CD14-positive monocyte (primary cell): ENCODE results near the gene SPSB1. TPM values are rescaled to one million over a fixed set of nuclear protein-coding genes. Genes with fewer than 3 reads are reported as not detected.
"Not testable (repeated sequence)": the region's sequence is repeated elsewhere in the genome, so short reads cannot be mapped to it uniquely, and the experiment has no call there.

Source experiments
- DNase-seq, 3 donors: peaks; one replicate each; pipeline ENCODE4 v3.0.0-alpha.2; 2011 to 2022
- H2AFZ ChIP-seq: 2 replicates; pipeline ENCODE4 v1.6.0; 2012; ENCODE audit warnings: mild to moderate bottlenecking, low read depth, low read length, inconsistent platforms; ENCODE audit not compliant: insufficient read depth, poor library complexity, severe bottlenecking
- H3K27ac ChIP-seq, 2 donors: 1 replicate in 1 of 2; 2 replicates in 1 of 2; pipeline ENCODE4 v1.5.1; 2012 to 2013; ENCODE audit warnings: low read length in 2 of 2, control low read depth in 1 of 2, inconsistent platforms in 1 of 2, low read depth in 1 of 2, mild to moderate bottlenecking in 1 of 2
- H3K27me3 ChIP-seq, 2 donors: one replicate each; pipeline versions ENCODE4 v1.6.0 to v1.6.1; 2011 to 2013; ENCODE audit warnings: low read length in 2 of 2; ENCODE audit not compliant: control insufficient read depth in 2 of 2, insufficient read depth in 2 of 2
- H3K36me3 ChIP-seq, 2 donors: replicated peaks in 1 of 2; 1 replicate in 1 of 2; 2 replicates in 1 of 2; pipeline versions ENCODE4 v1.5.1 to v1.6.1; 2012 to 2013; ENCODE audit warnings: low read length in 2 of 2, control low read depth in 1 of 2, inconsistent platforms in 1 of 2, mild to moderate bottlenecking in 1 of 2; ENCODE audit not compliant: insufficient read depth in 2 of 2, control insufficient read depth in 1 of 2
- H3K4me1 ChIP-seq, 2 donors: 1 replicate in 1 of 2; 2 replicates in 1 of 2; pipeline versions ENCODE4 v1.5.1 to v1.6.1; 2012 to 2013; ENCODE audit warnings: low read length in 2 of 2, control low read depth in 1 of 2, inconsistent platforms in 1 of 2, mild to moderate bottlenecking in 1 of 2, moderate library complexity in 1 of 2; ENCODE audit not compliant: insufficient read depth in 2 of 2, control insufficient read depth in 1 of 2
- H3K4me2 ChIP-seq: replicated peaks from 2 replicates; pipeline ENCODE3; 2012; ENCODE audit warnings: low read length, moderate library complexity, mild to moderate bottlenecking; ENCODE audit not compliant: poor library complexity, severe bottlenecking; ENCODE audit errors: extremely low read depth
- H3K4me3 ChIP-seq, 3 experiments: fragments of 200-600 bp in 1 of 3; sonication (generic) in 1 of 3; replicated peaks in 1 of 3; 1 replicate in 2 of 3; 2 replicates in 1 of 3; pipeline ENCODE4 v1.5.1; 2011 to 2013; ENCODE audit warnings: low read length in 3 of 3, mild to moderate bottlenecking in 3 of 3, control low read depth in 2 of 3, low read depth in 2 of 3, inconsistent platforms in 1 of 3, moderate library complexity in 1 of 3
- H3K79me2 ChIP-seq: 2 replicates; pipeline ENCODE4 v1.6.0; 2012; ENCODE audit warnings: mild to moderate bottlenecking, control low read depth, inconsistent platforms, low read length, moderate library complexity; ENCODE audit not compliant: insufficient read depth
- H3K9ac ChIP-seq: 2 replicates; pipeline ENCODE4 v1.6.0; 2017; ENCODE audit warnings: low read length, mild to moderate bottlenecking; ENCODE audit not compliant: insufficient read depth, poor library complexity, severe bottlenecking
- H3K9me3 ChIP-seq, 2 donors: replicated peaks in 1 of 2; 1 replicate in 1 of 2; 2 replicates in 1 of 2; pipeline versions ENCODE4 v1.5.1 to v1.6.1; 2012 to 2013; ENCODE audit warnings: low read length in 2 of 2, control low read depth in 1 of 2; ENCODE audit not compliant: control insufficient read depth in 1 of 2, insufficient read depth in 1 of 2
- H4K20me1 ChIP-seq: 2 replicates; pipeline ENCODE4 v1.6.0; 2012; ENCODE audit warnings: mild to moderate bottlenecking, low read length, control low read depth, moderate library complexity; ENCODE audit not compliant: insufficient read depth
- H3K27ac Mint-ChIP-seq, 7 donors: one replicate each; pipeline ENCODE4 v1.8.0; 2020; ENCODE audit warnings: mild to moderate bottlenecking in 7 of 7, mixed read lengths in 7 of 7, moderate library complexity in 6 of 7, inconsistent platforms in 2 of 7
- H3K27me3 Mint-ChIP-seq, 3 donors: one replicate each; pipeline ENCODE4 v1.8.0; 2021 to 2022; ENCODE audit warnings: low read depth in 3 of 3, mild to moderate bottlenecking in 3 of 3, mixed read lengths in 3 of 3, moderate library complexity in 3 of 3, inconsistent platforms in 1 of 3
- H3K36me3 Mint-ChIP-seq, 2 donors: one replicate each; pipeline ENCODE4 v1.8.0; 2020; ENCODE audit warnings: mixed read lengths in 2 of 2, inconsistent platforms in 1 of 2, mild to moderate bottlenecking in 1 of 2
- H3K4me1 Mint-ChIP-seq: one replicate; pipeline ENCODE4 v1.8.0; 2020; ENCODE audit warnings: mild to moderate bottlenecking, mixed read lengths
- H3K4me3 Mint-ChIP-seq, 2 donors: one replicate each; pipeline ENCODE4 v1.8.0; 2020; ENCODE audit warnings: mild to moderate bottlenecking in 2 of 2, mixed read lengths in 2 of 2, moderate library complexity in 1 of 2
- H3K9me3 Mint-ChIP-seq, 7 donors: one replicate each; pipeline ENCODE4 v1.8.0; 2020 to 2022; ENCODE audit warnings: mixed read lengths in 7 of 7, mild to moderate bottlenecking in 6 of 7, moderate library complexity in 6 of 7, inconsistent platforms in 2 of 7
- CTCF ChIP-seq: fragments of 200-600 bp; IDR thresholded peaks from one replicate; pipeline ENCODE4 v1.8.0; 2022; ENCODE audit warnings: antibody characterized with exemption, mild to moderate bottlenecking
- WGBS: methylation state at CpG from one replicate; pipeline ENCODE4 v1.1.5; 2013; ENCODE audit warnings: missing lambda C conversion rate; ENCODE audit not compliant: insufficient coverage; 5-methylcytosine and 5-hydroxymethylcytosine counted together
- intact Hi-C, 2 donors: fragments of 100-400 bp; cut with micrococcal nuclease; formaldehyde crosslinking; loops; one replicate each; pipeline versions ENCODE4 v1.15.0 to v1.15.1; 2023
- polyA plus RNA-seq, 3 donors: library from polyadenylated mRNA; depleted of rRNA in 1 of 3; unstranded in 2 of 3; stranded (reverse) in 1 of 3; fragments of 300-500 nt in 2 of 3; fragments of >200 nt in 1 of 3; fragmentation: Illumina TruSeq in 2 of 3; gene quantifications; 1 replicate in 2 of 3; 2 replicates in 1 of 3; pipeline ENCODE4 v1.2.3, GENCODE V29; 2012 to 2021

The SPSB1 gene
- polyA plus RNA-seq, 3 donors: 0.15 to 1.2 (median 0.29) TPM

- Mint-ChIP-seq H3K27me3 (peaks cover 10 to 23% (median 11%) of the 10 kb centered on the region in 3 donors), H3K4me1 (peaks cover 13% of the 10 kb centered on the region), H3K4me3 (peak overlapping the region in 1 of 2 donors; percentile 18), H3K9me3 (peaks cover 0 to 2% (median 0%) of the 10 kb centered on the region in 7 donors), H3K27ac (no peak overlapping the region), H3K36me3 (no peaks in the 10 kb centered on the region)
- H3K27me3 ChIP-seq: peaks cover 14 to 37% of the 10 kb centered on the region in 2 donors
- no CpG with 5 or more reads among the region's 3 CpGs for WGBS
- H3K4me3 ChIP-seq: no peak overlapping the region
- DNase-seq: no peak
- H3K27ac ChIP-seq: no peak overlapping the region
- H3K9ac ChIP-seq: no peak overlapping the region
- intact Hi-C loops: no loop called here
- no peak overlapping the region for H2AFZ ChIP-seq
- no peaks in the 10 kb centered on the region for H3K9me3 ChIP-seq
- no peak overlapping the region for H3K4me2 ChIP-seq
- H3K4me1 ChIP-seq: peaks cover 20% of the 10 kb centered on the region in 2 donors
- no peak for TF ChIP-seq CTCF
- no peaks in the 10 kb centered on the region for H4K20me1 ChIP-seq
- no peaks in the 10 kb centered on the region for H3K36me3 ChIP-seq
- no peaks in the 10 kb centered on the region for H3K79me2 ChIP-seq
These were observed 5.6 kb downstream of the SPSB1 start for GRCh38 chr1:9298282-9298681.

GRCh38 chr1:9299571-9300541 lies 7.2 kb downstream of the SPSB1 start:
- H3K79me2 ChIP-seq, H2AFZ ChIP-seq, H3K9me3 Mint-ChIP-seq, intact Hi-C loops, H3K4me3 ChIP-seq, H3K9ac ChIP-seq, H3K4me2 ChIP-seq, H3K9me3 ChIP-seq, H3K36me3 Mint-ChIP-seq, H3K4me3 Mint-ChIP-seq, H3K27ac ChIP-seq, H4K20me1 ChIP-seq, H3K36me3 ChIP-seq: not testable (repeated sequence)
- Histone ChIP-seq H3K4me1 (peaks cover 10 to 11% of the 10 kb centered on the region in 2 donors), H3K27me3 (peaks cover 2 to 23% of the 10 kb centered on the region in 2 donors)
- WGBS: 51% methylated on average over 6 of the region's 16 CpGs
- H3K4me1 Mint-ChIP-seq: peaks cover 13% of the 10 kb centered on the region
- peaks cover 10 to 23% (median 11%) of the 10 kb centered on the region in 3 donors for H3K27me3 Mint-ChIP-seq
- peak in 1 of 3 donors; percentile 19 for DNase-seq
- H3K27ac Mint-ChIP-seq: peak overlapping the region in 1 of 7 donors; percentile 27
